SK-N-SH treated with all-trans-retinoic acid at 6 μM for 48 hours (cell line): ENCODE data around the gene CCND1.

Experiments used
- ATAC-seq: fragments of 200-7000 bp; cut with Tn5 transposase; 3 replicates; pipeline ENCODE4 v1.9.1; 2020; ENCODE audit warnings: mild to moderate bottlenecking, moderate library complexity
- ARNTL ChIP-seq: fragments of 450-650 bp; formaldehyde crosslinking; IDR thresholded peaks from 2 replicates; pipeline ENCODE4 v1.5.0; 2020; ENCODE audit warnings: low read depth, mild to moderate bottlenecking, moderate library complexity, borderline replicate concordance
- BACH2 ChIP-seq: fragments of 250-450 bp; sonication (Bioruptor Pico); IDR thresholded peaks from 2 replicates; pipeline ENCODE4 v1.9.0; 2021; ENCODE audit warnings: mild to moderate bottlenecking, borderline replicate concordance
- CREB5 ChIP-seq: fragments of 250-450 bp; sonication (Bioruptor Pico); IDR thresholded peaks from 2 replicates; pipeline ENCODE4 v1.5.1; 2020; ENCODE audit warnings: low read depth, mild to moderate bottlenecking, moderate library complexity
- CSDC2 ChIP-seq: fragments of 250-450 bp; sonication (Bioruptor Pico); IDR thresholded peaks from 2 replicates; pipeline ENCODE4 v1.5.0; 2020; ENCODE audit warnings: mild to moderate bottlenecking, moderate library complexity
- ESRRG ChIP-seq: fragments of 250-450 bp; sonication (Bioruptor Pico); IDR thresholded peaks from 2 replicates; pipeline ENCODE4 v1.6.1; 2021; ENCODE audit warnings: mild to moderate bottlenecking
- GLIS3 ChIP-seq: fragments of 250-450 bp; sonication (Bioruptor Pico); IDR thresholded peaks from 2 replicates; pipeline ENCODE4 v1.5.0; 2020; ENCODE audit warnings: mild to moderate bottlenecking, moderate library complexity
- ISL1 ChIP-seq: fragments of 250-450 bp; sonication (Bioruptor Pico); IDR thresholded peaks from 2 replicates; pipeline ENCODE4 v2.1.2; 2022; ENCODE audit warnings: mild to moderate bottlenecking, moderate library complexity
- OSR1 ChIP-seq: fragments of 250-450 bp; sonication (Bioruptor Pico); IDR thresholded peaks from 2 replicates; pipeline ENCODE4 v1.8.0; 2022; ENCODE audit warnings: moderate library complexity, mild to moderate bottlenecking, inconsistent platforms
- PATZ1 ChIP-seq: fragments of 250-450 bp; sonication (Bioruptor Pico); IDR thresholded peaks from 2 replicates; pipeline ENCODE4 v1.8.0; 2020; ENCODE audit warnings: mild to moderate bottlenecking, moderate library complexity, borderline replicate concordance
- POU6F1 ChIP-seq: fragments of 250-450 bp; sonication (Bioruptor Pico); IDR thresholded peaks from 2 replicates; pipeline ENCODE4 v1.8.0; 2021; ENCODE audit warnings: low read depth, mild to moderate bottlenecking, moderate library complexity, borderline replicate concordance
- PPARA ChIP-seq: fragments of 250-450 bp; sonication (Bioruptor Pico); IDR thresholded peaks from 2 replicates; pipeline ENCODE4 v1.5.0; 2020; ENCODE audit warnings: mild to moderate bottlenecking, borderline replicate concordance
- RARB ChIP-seq: fragments of 250-450 bp; sonication (Bioruptor Pico); IDR thresholded peaks from 2 replicates; pipeline ENCODE4 v1.8.0; 2021; ENCODE audit warnings: mild to moderate bottlenecking, moderate library complexity
- SNAI2 ChIP-seq: fragments of 250-450 bp; sonication (Bioruptor Pico); IDR thresholded peaks from 2 replicates; pipeline ENCODE4 v1.5.0; 2020; ENCODE audit warnings: mild to moderate bottlenecking, moderate library complexity
- TCF4 ChIP-seq: fragments of 250-450 bp; sonication (Bioruptor Pico); IDR thresholded peaks from 2 replicates; pipeline ENCODE4 v1.8.0; 2021; ENCODE audit warnings: mild to moderate bottlenecking, moderate library complexity, borderline replicate concordance
- TOX ChIP-seq: fragments of 250-450 bp; sonication (Bioruptor Pico); IDR thresholded peaks from 2 replicates; pipeline ENCODE4 v1.8.0; 2021; ENCODE audit warnings: mild to moderate bottlenecking, moderate library complexity, borderline replicate concordance
- ZC3H10 ChIP-seq: fragments of 250-450 bp; sonication (Bioruptor Pico); IDR thresholded peaks from 2 replicates; pipeline ENCODE4 v1.5.1; 2021; ENCODE audit warnings: mild to moderate bottlenecking, moderate library complexity
- ZFP3 ChIP-seq: fragments of 250-450 bp; sonication (Bioruptor Pico); IDR thresholded peaks from 2 replicates; pipeline ENCODE4 v1.5.0; 2020; ENCODE audit warnings: mild to moderate bottlenecking, moderate library complexity
- ZFP30 ChIP-seq: fragments of 450-650 bp; formaldehyde crosslinking; IDR thresholded peaks from 2 replicates; pipeline ENCODE4 v1.5.0; 2022; ENCODE audit warnings: mild to moderate bottlenecking, moderate library complexity
- ZNF70 ChIP-seq: fragments of 450-650 bp; formaldehyde crosslinking; IDR thresholded peaks from 2 replicates; pipeline ENCODE4 v1.5.0; 2020; ENCODE audit warnings: mild to moderate bottlenecking, moderate library complexity
- ZNF8 ChIP-seq: fragments of 450-650 bp; formaldehyde crosslinking; IDR thresholded peaks from 2 replicates; pipeline ENCODE4 v1.5.0; 2020; ENCODE audit warnings: mild to moderate bottlenecking, moderate library complexity
- TF ChIP-seq, protein P1 (sequence below): fragments of 250-450 bp; sonication (Bioruptor Pico); IDR thresholded peaks from 2 replicates; pipeline ENCODE4 v1.5.0; 2020; ENCODE audit warnings: mild to moderate bottlenecking, moderate library complexity
- TF ChIP-seq, protein P2 (sequence below): fragments of 250-450 bp; sonication (Bioruptor Pico); IDR thresholded peaks from 2 replicates; pipeline ENCODE4 v1.5.1; 2021; ENCODE audit warnings: mild to moderate bottlenecking, moderate library complexity

Gene CCND1

DNA sequence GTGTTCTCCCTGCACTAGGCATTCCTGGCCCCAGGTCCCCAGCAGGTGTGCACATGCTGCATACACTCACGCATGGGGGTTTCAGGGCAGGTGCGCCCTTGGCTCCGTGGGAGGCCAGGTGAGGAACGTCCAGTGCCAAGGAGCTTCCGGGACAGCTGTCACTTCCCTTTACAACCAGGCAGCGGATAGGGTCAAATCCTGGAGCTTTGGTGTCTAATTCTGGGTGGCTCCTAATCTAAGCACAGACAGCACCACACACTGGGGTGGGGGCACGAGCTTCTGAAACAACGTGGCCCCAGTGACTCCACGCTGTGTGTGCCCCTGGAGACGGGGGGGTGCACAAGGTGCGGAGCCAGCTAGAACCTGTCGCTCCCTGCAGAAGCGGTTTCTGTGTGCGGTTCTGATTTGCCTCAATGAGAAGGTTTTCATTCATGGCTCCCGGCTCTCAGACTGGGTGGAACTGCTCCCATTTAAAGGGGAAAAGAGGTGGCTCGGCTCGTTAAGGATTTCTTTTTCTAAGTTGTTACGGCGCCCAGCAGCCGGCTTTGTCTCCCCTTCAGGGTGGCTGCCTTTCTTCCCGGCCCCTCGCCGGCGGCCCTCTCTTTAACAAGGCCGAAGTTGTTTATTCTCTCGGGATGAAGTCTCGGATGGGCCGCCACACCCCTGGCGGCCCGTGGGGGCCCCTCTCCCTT is 5.0 kb downstream of the CCND1 start:
- TF ChIP-seq, protein P1, sequence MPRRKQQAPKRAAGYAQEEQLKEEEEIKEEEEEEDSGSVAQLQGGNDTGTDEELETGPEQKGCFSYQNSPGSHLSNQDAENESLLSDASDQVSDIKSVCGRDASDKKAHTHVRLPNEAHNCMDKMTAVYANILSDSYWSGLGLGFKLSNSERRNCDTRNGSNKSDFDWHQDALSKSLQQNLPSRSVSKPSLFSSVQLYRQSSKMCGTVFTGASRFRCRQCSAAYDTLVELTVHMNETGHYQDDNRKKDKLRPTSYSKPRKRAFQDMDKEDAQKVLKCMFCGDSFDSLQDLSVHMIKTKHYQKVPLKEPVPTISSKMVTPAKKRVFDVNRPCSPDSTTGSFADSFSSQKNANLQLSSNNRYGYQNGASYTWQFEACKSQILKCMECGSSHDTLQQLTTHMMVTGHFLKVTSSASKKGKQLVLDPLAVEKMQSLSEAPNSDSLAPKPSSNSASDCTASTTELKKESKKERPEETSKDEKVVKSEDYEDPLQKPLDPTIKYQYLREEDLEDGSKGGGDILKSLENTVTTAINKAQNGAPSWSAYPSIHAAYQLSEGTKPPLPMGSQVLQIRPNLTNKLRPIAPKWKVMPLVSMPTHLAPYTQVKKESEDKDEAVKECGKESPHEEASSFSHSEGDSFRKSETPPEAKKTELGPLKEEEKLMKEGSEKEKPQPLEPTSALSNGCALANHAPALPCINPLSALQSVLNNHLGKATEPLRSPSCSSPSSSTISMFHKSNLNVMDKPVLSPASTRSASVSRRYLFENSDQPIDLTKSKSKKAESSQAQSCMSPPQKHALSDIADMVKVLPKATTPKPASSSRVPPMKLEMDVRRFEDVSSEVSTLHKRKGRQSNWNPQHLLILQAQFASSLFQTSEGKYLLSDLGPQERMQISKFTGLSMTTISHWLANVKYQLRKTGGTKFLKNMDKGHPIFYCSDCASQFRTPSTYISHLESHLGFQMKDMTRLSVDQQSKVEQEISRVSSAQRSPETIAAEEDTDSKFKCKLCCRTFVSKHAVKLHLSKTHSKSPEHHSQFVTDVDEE (CRISPR knock-in tag), result no peak
- TF ChIP-seq CSDC2 (CRISPR knock-in tag), result no peak
- TF ChIP-seq POU6F1, result no peak
- TF ChIP-seq PATZ1, result no peak
- TF ChIP-seq ESRRG (CRISPR knock-in tag), result no peak
- TF ChIP-seq, protein P2, sequence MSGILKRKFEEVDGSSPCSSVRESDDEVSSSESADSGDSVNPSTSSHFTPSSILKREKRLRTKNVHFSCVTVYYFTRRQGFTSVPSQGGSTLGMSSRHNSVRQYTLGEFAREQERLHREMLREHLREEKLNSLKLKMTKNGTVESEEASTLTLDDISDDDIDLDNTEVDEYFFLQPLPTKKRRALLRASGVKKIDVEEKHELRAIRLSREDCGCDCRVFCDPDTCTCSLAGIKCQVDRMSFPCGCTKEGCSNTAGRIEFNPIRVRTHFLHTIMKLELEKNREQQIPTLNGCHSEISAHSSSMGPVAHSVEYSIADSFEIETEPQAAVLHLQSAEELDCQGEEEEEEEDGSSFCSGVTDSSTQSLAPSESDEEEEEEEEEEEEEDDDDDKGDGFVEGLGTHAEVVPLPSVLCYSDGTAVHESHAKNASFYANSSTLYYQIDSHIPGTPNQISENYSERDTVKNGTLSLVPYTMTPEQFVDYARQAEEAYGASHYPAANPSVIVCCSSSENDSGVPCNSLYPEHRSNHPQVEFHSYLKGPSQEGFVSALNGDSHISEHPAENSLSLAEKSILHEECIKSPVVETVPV (CRISPR knock-in tag), result no peak
- TF ChIP-seq PPARA (CRISPR knock-in tag), result no peak
- ATAC-seq, result no peak

DNA sequence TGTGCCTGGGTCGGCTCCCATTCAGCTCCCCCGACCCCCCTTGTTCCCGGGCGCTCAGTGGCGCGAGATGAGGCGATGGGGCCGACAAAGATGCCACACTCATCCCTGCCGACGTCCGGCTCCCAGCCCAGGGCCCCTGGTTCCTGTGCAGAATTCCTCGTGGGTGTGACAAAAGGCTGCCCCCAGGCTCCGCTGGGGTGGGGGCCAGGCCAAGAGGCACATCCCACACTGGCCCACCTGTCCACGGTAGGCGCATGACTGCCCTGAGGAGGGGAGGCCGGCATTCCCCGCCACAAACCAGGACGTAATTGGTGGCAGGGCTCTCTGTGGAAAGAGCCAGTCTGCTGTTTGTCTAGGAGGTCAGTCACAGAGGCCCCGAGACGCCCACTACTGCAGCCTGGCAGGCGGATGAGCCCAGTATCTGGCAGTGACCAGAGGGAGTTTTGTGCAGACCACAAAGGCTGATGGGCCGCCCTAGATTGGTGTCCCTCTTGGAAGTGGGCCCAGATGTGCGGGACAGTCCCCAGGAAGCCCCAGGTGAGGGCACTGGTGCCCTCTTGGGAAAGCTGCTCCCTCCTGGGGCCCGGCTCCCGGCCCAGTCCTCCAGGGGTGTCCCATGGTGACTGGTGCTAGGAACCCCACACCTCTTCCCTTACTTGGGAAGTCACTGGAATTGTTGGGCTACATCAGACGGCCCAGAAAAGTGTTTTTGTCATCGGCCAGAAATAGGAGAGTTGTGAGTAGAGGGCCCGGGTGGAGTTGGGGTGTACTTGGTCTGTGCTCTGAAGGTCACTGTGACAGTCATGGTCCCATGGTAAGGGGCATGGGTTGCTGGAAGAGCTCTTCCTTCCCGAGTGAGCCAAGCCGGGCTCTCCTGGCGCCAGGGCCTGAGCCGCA is 5.8 kb downstream of the CCND1 start:
- no peak for TF ChIP-seq SNAI2 (CRISPR knock-in tag)
- no peak for TF ChIP-seq ZNF8 (CRISPR knock-in tag)
- no peak for TF ChIP-seq PPARA (CRISPR knock-in tag)
- no peak for TF ChIP-seq TOX
- no peak for TF ChIP-seq TCF4 (CRISPR knock-in tag)

GRCh38 chr11:69647390-69647748 is 6.4 kb downstream of the CCND1 start:
- no peak for ATAC-seq
- TF ChIP-seq ARNTL (CRISPR knock-in tag), result no peak
- TF ChIP-seq PPARA (CRISPR knock-in tag), result no peak
- no peak for TF ChIP-seq RARB (CRISPR knock-in tag)
- no peak for TF ChIP-seq OSR1
- TF ChIP-seq ZC3H10 (CRISPR knock-in tag), result no peak
- no peak for TF ChIP-seq ISL1 (CRISPR knock-in tag)
- TF ChIP-seq TCF4 (CRISPR knock-in tag), result no peak
- TF ChIP-seq, protein P2 (CRISPR knock-in tag), result no peak
- TF ChIP-seq, protein P1 (CRISPR knock-in tag), result no peak
- no peak for TF ChIP-seq ZFP3 (CRISPR knock-in tag)
- no peak for TF ChIP-seq TOX
- TF ChIP-seq ZFP30, result no peak
- TF ChIP-seq ZNF70, result no peak
- no peak for TF ChIP-seq BACH2 (CRISPR knock-in tag)
- no peak for TF ChIP-seq CSDC2 (CRISPR knock-in tag)
- no peak for TF ChIP-seq ESRRG (CRISPR knock-in tag)
- TF ChIP-seq SNAI2 (CRISPR knock-in tag), result no peak
- no peak for TF ChIP-seq GLIS3 (CRISPR knock-in tag)
- TF ChIP-seq CREB5, result no peak

More for the DNA sequence above, 5.8 kb downstream of the CCND1 start:
- no peak for ATAC-seq
